HEK293 (cell line): ENCODE data around the gene PGS1.

Experiments
- CTCF ChIA-PET: fragments of 350-600 bp; formaldehyde crosslinking; extraction: SDS; loops from one replicate; lab custom pipeline; 2021; ENCODE audit warnings: antibody characterized with exemption; lab: Yijun Ruan, JAX
- POLR2A ChIA-PET: fragments of 300-600 bp; formaldehyde crosslinking; extraction: SDS; loops from one replicate; lab custom pipeline; 2020; ENCODE audit warnings: antibody characterized with exemption, inconsistent platforms; lab: Yijun Ruan, JAX
- H3K27ac ChIP-seq: fragments of 200-500 bp; sonication (Bioruptor generic); 2 replicates; pipeline ENCODE4 v1.5.1; 2014; ENCODE audit warnings: low read depth, low read length, control low read depth, inconsistent platforms; ENCODE audit errors: extremely low read depth
- H3K36me3 ChIP-seq, 2 experiments: fragments of 200-500 bp in 1 of 2; sonication (Bioruptor generic) in 1 of 2; 1 replicate in 1 of 2; 2 replicates in 1 of 2; pipeline ENCODE4 v1.5.1; 2014 to 2017; ENCODE audit warnings: inconsistent platforms in 2 of 2, low read length in 2 of 2; ENCODE audit not compliant: control insufficient read depth in 2 of 2, insufficient read depth in 1 of 2
- H3K4me1 ChIP-seq: fragments of 200-500 bp; sonication (Bioruptor generic); 2 replicates; pipeline ENCODE4 v1.5.1; 2014; ENCODE audit warnings: mild to moderate bottlenecking, low read length, inconsistent platforms; ENCODE audit not compliant: control insufficient read depth, insufficient read depth
- H3K4me3 ChIP-seq: 2 replicates; pipeline ENCODE4 v1.5.1; 2011; ENCODE audit warnings: low read depth, mild to moderate bottlenecking, control low read depth, low read length, moderate library complexity
- H3K9me3 ChIP-seq: fragments of 200-500 bp; sonication (Bioruptor generic); 2 replicates; pipeline ENCODE4 v1.5.1; 2014; ENCODE audit warnings: low read depth, low read length, inconsistent platforms; ENCODE audit not compliant: control insufficient read depth, insufficient read depth
- FEZF1 ChIP-seq: fragments of 450-650 bp; formaldehyde crosslinking; IDR thresholded peaks from 2 replicates; pipeline ENCODE4 v1.5.1; 2016; ENCODE audit warnings: missing biosample characterization, missing genetic modification characterization
- IKZF3 ChIP-seq: fragments of 450-650 bp; IDR thresholded peaks from 2 replicates; pipeline ENCODE4 v1.5.0; 2018; ENCODE audit warnings: missing biosample characterization, mild to moderate bottlenecking, missing genetic modification characterization, moderate library complexity
- REPIN1 ChIP-seq: fragments of 450-650 bp; formaldehyde crosslinking; IDR thresholded peaks from 2 replicates; pipeline ENCODE4 v1.5.1; 2017; ENCODE audit warnings: missing biosample characterization, missing genetic modification characterization, low read depth
- ZBTB20 ChIP-seq: fragments of 450-650 bp; formaldehyde crosslinking; IDR thresholded peaks from 2 replicates; pipeline ENCODE4 v1.5.1; 2016; ENCODE audit warnings: missing biosample characterization, missing genetic modification characterization
- ZNF19 ChIP-seq: fragments of 450-650 bp; formaldehyde crosslinking; IDR thresholded peaks from 2 replicates; pipeline ENCODE4; 2016; ENCODE audit warnings: missing biosample characterization, missing genetic modification characterization, low read depth
- ZNF202 ChIP-seq: fragments of 450-650 bp; formaldehyde crosslinking; IDR thresholded peaks from 2 replicates; pipeline ENCODE4 v1.5.1; 2016; ENCODE audit warnings: missing biosample characterization, missing genetic modification characterization, borderline replicate concordance
- ZNF211 ChIP-seq: fragments of 450-650 bp; formaldehyde crosslinking; IDR thresholded peaks from 2 replicates; pipeline ENCODE4 v1.5.1; 2016; ENCODE audit warnings: low read depth, missing biosample characterization, missing genetic modification characterization
- ZNF223 ChIP-seq: fragments of 450-650 bp; formaldehyde crosslinking; IDR thresholded peaks from 2 replicates; pipeline ENCODE4 v1.5.1; 2016; ENCODE audit warnings: missing biosample characterization, missing genetic modification characterization
- ZNF37A ChIP-seq: fragments of 450-650 bp; IDR thresholded peaks from 2 replicates; pipeline ENCODE4 v1.5.1; 2018; ENCODE audit warnings: missing biosample characterization, missing genetic modification characterization
- ZNF426 ChIP-seq: fragments of 450-650 bp; formaldehyde crosslinking; IDR thresholded peaks from 2 replicates; pipeline ENCODE4 v1.5.1; 2017; ENCODE audit warnings: missing biosample characterization, missing genetic modification characterization, mild to moderate bottlenecking, inconsistent platforms, moderate library complexity
- ZNF530 ChIP-seq: fragments of 450-650 bp; formaldehyde crosslinking; IDR thresholded peaks from 2 replicates; pipeline ENCODE4 v1.5.1; 2016; ENCODE audit warnings: low read depth, missing biosample characterization, missing genetic modification characterization
- ZNF623 ChIP-seq: fragments of 450-650 bp; formaldehyde crosslinking; IDR thresholded peaks from 2 replicates; pipeline ENCODE4 v1.5.1; 2016; ENCODE audit warnings: missing biosample characterization, missing genetic modification characterization
- ZNF677 ChIP-seq: fragments of 450-650 bp; IDR thresholded peaks from 2 replicates; pipeline ENCODE4 v1.5.0; 2018; ENCODE audit warnings: missing biosample characterization, mild to moderate bottlenecking, missing genetic modification characterization, moderate library complexity
- ZNF707 ChIP-seq: fragments of 450-650 bp; formaldehyde crosslinking; IDR thresholded peaks from 2 replicates; pipeline ENCODE4 v1.5.1; 2016; ENCODE audit warnings: missing biosample characterization, missing genetic modification characterization
- ZNF777 ChIP-seq: fragments of 450-650 bp; formaldehyde crosslinking; IDR thresholded peaks from 2 replicates; pipeline ENCODE4 v1.5.1; 2017; ENCODE audit warnings: missing biosample characterization, missing genetic modification characterization, borderline replicate concordance
- TF ChIP-seq, protein P1 (sequence below): IDR thresholded peaks from 2 replicates; pipeline ENCODE4 v1.6.1; 2011; ENCODE audit warnings: mild to moderate bottlenecking, low read depth, low read length, borderline replicate concordance
- TF ChIP-seq, protein P2 (sequence below): fragments of 450-650 bp; formaldehyde crosslinking; IDR thresholded peaks from 2 replicates; pipeline ENCODE4 v1.5.1; 2016; ENCODE audit warnings: missing biosample characterization, missing genetic modification characterization
- TF ChIP-seq, protein P3 (sequence below): fragments of 450-650 bp; formaldehyde crosslinking; IDR thresholded peaks from 2 replicates; pipeline ENCODE4 v1.5.1; 2016; ENCODE audit warnings: missing biosample characterization, missing genetic modification characterization
- TF ChIP-seq, protein P4 (sequence below): fragments of 450-650 bp; IDR thresholded peaks from 2 replicates; pipeline ENCODE4 v1.5.1; 2018; ENCODE audit warnings: missing biosample characterization, missing genetic modification characterization
- TF ChIP-seq, protein P5 (sequence below): fragments of 450-650 bp; formaldehyde crosslinking; IDR thresholded peaks from 2 replicates; pipeline ENCODE4 v1.5.1; 2016; ENCODE audit warnings: missing biosample characterization, missing genetic modification characterization
- TF ChIP-seq, protein P6 (sequence below): fragments of 450-650 bp; formaldehyde crosslinking; IDR thresholded peaks from 2 replicates; pipeline ENCODE4 v1.5.1; 2016; ENCODE audit warnings: missing biosample characterization, missing genetic modification characterization

PGS1 gene

DNA sequence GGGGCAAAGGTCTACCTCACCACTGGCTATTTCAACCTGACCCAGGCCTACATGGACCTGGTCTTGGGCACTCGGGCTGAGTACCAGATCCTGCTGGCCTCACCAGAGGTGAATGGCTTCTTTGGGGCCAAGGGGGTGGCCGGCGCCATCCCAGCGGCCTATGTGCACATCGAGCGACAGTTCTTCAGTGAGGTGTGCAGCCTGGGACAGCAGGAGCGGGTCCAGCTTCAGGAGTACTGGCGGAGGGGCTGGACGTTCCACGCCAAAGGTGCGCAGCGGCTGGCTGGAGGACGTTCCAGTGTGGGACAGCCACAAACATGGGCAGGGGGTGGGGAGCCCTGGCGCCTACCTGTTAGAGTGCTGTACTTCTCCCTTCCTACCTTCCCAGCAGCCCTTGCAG lies 25.4 kb downstream of the PGS1 start:
- ChIA-PET CTCF (no interaction called here), POLR2A (no interaction called here)
- H3K9me3 ChIP-seq, result no peaks in the 10 kb centered on the region
- H3K36me3 ChIP-seq, result peaks cover 28 to 95% of the 10 kb centered on the region in 2 experiments; a peak in 2 of 3 replicates
- peaks cover 4% of the 10 kb centered on the region for H3K4me1 ChIP-seq
- H3K4me3 ChIP-seq, result no peak overlapping the region
- TF ChIP-seq REPIN1 (tag by site-specific recombination) (no peak), ZNF223 (tag by site-specific recombination) (no peak), ZNF677 (tag by site-specific recombination) (no peak), ZNF211 (tag by site-specific recombination) (no peak), ZNF202 (no peak), ZNF530 (tag by site-specific recombination) (no peak), IKZF3 (tag by site-specific recombination) (no peak), ZNF777 (tag by site-specific recombination) (no peak), ZNF426 (tag by site-specific recombination) (no peak), ZNF623 (tag by site-specific recombination) (no peak), ZNF707 (tag by site-specific recombination) (no peak), ZBTB20 (tag by site-specific recombination) (no peak), ZNF19 (tag by site-specific recombination) (no peak), FEZF1 (tag by site-specific recombination) (no peak)
- TF ChIP-seq, protein P1, sequence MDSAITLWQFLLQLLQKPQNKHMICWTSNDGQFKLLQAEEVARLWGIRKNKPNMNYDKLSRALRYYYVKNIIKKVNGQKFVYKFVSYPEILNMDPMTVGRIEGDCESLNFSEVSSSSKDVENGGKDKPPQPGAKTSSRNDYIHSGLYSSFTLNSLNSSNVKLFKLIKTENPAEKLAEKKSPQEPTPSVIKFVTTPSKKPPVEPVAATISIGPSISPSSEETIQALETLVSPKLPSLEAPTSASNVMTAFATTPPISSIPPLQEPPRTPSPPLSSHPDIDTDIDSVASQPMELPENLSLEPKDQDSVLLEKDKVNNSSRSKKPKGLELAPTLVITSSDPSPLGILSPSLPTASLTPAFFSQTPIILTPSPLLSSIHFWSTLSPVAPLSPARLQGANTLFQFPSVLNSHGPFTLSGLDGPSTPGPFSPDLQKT, result no peak
- TF ChIP-seq, protein P2, sequence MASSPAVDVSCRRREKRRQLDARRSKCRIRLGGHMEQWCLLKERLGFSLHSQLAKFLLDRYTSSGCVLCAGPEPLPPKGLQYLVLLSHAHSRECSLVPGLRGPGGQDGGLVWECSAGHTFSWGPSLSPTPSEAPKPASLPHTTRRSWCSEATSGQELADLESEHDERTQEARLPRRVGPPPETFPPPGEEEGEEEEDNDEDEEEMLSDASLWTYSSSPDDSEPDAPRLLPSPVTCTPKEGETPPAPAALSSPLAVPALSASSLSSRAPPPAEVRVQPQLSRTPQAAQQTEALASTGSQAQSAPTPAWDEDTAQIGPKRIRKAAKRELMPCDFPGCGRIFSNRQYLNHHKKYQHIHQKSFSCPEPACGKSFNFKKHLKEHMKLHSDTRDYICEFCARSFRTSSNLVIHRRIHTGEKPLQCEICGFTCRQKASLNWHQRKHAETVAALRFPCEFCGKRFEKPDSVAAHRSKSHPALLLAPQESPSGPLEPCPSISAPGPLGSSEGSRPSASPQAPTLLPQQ, result no peak
- TF ChIP-seq, protein P3, sequence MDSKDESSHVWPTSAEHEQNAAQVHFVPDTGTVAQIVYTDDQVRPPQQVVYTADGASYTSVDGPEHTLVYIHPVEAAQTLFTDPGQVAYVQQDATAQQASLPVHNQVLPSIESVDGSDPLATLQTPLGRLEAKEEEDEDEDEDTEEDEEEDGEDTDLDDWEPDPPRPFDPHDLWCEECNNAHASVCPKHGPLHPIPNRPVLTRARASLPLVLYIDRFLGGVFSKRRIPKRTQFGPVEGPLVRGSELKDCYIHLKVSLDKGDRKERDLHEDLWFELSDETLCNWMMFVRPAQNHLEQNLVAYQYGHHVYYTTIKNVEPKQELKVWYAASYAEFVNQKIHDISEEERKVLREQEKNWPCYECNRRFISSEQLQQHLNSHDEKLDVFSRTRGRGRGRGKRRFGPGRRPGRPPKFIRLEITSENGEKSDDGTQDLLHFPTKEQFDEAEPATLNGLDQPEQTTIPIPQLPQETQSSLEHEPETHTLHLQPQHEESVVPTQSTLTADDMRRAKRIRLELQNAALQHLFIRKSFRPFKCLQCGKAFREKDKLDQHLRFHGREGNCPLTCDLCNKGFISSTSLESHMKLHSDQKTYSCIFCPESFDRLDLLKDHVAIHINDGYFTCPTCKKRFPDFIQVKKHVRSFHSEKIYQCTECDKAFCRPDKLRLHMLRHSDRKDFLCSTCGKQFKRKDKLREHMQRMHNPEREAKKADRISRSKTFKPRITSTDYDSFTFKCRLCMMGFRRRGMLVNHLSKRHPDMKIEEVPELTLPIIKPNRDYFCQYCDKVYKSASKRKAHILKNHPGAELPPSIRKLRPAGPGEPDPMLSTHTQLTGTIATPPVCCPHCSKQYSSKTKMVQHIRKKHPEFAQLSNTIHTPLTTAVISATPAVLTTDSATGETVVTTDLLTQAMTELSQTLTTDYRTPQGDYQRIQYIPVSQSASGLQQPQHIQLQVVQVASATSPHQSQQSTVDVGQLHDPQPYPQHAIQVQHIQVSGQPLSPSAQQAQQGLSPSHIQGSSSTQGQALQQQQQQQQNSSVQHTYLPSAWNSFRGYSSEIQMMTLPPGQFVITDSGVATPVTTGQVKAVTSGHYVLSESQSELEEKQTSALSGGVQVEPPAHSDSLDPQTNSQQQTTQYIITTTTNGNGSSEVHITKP (tag by site-specific recombination), result no peak
- TF ChIP-seq, protein P4, sequence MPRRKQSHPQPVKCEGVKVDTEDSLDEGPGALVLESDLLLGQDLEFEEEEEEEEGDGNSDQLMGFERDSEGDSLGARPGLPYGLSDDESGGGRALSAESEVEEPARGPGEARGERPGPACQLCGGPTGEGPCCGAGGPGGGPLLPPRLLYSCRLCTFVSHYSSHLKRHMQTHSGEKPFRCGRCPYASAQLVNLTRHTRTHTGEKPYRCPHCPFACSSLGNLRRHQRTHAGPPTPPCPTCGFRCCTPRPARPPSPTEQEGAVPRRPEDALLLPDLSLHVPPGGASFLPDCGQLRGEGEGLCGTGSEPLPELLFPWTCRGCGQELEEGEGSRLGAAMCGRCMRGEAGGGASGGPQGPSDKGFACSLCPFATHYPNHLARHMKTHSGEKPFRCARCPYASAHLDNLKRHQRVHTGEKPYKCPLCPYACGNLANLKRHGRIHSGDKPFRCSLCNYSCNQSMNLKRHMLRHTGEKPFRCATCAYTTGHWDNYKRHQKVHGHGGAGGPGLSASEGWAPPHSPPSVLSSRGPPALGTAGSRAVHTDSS (tag by site-specific recombination), result no peak
- no peak overlapping the region for H3K27ac ChIP-seq

DNA sequence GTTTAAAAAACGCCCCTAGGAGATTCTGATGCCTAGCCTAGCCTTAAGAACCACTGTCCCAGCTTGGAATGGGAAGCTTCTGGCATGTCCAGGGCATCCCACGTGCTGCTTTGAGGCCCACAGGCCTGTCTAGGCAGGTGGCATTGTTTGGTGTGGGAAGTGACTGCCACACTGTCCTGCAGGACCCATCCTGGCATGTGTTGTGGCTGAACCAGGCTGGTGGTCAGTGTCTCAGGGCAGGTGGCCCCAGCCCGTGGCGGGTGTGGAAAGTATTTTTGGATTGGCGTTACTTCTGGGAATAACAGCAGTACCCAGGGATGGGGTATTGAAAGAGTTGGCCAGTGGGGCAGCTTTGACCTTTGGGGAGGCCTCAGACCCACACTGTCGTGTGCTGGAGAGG lies 27.9 kb downstream of the PGS1 start:
- Histone ChIP-seq H3K27ac (no peak overlapping the region), H3K36me3 (peaks cover 22 to 84% of the 10 kb centered on the region in 2 experiments; a peak in 2 of 3 replicates), H3K4me3 (no peak overlapping the region), H3K4me1 (peaks cover 10% of the 10 kb centered on the region), H3K9me3 (no peaks in the 10 kb centered on the region)
- CTCF ChIA-PET, result interaction anchor here (1.5 to 2.4 kb wide), 2 partner anchors 15 to 39 kb away, joined by 4 to 8 read pairs; no protein-coding TSS in a partner anchor
- POLR2A ChIA-PET, result no interaction called here
- TF ChIP-seq, protein P5, sequence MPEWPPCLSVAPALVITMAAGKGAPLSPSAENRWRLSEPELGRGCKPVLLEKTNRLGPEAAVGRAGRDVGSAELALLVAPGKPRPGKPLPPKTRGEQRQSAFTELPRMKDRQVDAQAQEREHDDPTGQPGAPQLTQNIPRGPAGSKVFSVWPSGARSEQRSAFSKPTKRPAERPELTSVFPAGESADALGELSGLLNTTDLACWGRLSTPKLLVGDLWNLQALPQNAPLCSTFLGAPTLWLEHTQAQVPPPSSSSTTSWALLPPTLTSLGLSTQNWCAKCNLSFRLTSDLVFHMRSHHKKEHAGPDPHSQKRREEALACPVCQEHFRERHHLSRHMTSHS (tag by site-specific recombination), result no peak
- TF ChIP-seq ZNF37A (tag by site-specific recombination), result no peak
- TF ChIP-seq, protein P6, sequence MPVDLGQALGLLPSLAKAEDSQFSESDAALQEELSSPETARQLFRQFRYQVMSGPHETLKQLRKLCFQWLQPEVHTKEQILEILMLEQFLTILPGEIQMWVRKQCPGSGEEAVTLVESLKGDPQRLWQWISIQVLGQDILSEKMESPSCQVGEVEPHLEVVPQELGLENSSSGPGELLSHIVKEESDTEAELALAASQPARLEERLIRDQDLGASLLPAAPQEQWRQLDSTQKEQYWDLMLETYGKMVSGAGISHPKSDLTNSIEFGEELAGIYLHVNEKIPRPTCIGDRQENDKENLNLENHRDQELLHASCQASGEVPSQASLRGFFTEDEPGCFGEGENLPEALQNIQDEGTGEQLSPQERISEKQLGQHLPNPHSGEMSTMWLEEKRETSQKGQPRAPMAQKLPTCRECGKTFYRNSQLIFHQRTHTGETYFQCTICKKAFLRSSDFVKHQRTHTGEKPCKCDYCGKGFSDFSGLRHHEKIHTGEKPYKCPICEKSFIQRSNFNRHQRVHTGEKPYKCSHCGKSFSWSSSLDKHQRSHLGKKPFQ (tag by site-specific recombination), result no peak
